CD4-positive, alpha-beta T cell treated with Interleukin-17A for 4 hours (primary cell): ENCODE results near the gene CTNNA2.

Experiments used
- DNase-seq: peaks from one replicate; pipeline ENCODE4 v3.0.0-alpha.2; 2020; ENCODE audit warnings: mixed read lengths

The CTNNA2 gene

DNA sequence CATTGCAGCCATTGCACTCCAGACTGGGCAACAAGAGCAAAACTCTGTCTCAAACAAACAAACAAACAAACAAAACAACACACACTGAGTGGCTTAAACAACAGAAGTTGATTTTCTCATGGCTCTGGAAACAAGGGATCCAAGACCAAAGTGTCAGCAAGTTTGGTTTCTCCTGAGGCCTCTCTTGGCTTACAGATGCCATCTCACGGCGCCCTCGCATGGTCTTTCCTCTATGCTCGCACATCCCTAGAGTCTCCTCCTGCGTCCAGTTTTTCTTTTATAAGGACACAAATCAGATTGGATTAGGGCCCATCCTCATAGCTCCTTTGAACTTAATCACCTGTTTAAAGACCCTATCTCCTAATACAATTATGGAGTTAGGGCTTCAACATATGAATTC is 925.1 kb downstream of the CTNNA2 start:
- no peak for DNase-seq

DNA sequence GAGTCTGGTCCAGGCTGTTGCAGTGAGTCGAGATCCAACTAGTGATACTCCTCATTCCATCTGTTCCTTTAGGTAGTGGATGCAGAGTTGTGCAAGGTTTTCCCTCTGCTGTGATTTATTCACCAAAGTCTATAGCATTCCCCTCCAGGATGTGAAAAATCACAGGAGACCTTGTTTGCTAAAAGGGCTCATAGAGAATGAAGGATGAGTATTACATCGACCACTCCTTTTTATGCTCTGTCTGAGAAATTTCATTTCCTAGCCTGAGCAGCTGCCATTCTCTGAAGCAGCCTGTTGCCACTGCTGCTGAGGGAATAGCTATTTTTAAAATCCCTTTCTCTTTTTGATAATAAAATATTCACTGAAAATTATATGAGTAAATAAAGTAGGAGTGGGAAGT is 925.8 kb downstream of the CTNNA2 start:
- no peak for DNase-seq

GRCh38 chr2:80454628-80455027 is 941.8 kb downstream of the CTNNA2 start:
- no peak for DNase-seq

- no peak for DNase-seq
Measured at GRCh38 chr2:80459028-80459427, 946.2 kb downstream of the CTNNA2 start.

GRCh38 chr2:80461505-80462197 is 948.8 kb downstream of the CTNNA2 start:
- no peak for DNase-seq

GRCh38 chr2:80462654-80463053 is 949.8 kb downstream of the CTNNA2 start:
- DNase-seq: no peak

DNA sequence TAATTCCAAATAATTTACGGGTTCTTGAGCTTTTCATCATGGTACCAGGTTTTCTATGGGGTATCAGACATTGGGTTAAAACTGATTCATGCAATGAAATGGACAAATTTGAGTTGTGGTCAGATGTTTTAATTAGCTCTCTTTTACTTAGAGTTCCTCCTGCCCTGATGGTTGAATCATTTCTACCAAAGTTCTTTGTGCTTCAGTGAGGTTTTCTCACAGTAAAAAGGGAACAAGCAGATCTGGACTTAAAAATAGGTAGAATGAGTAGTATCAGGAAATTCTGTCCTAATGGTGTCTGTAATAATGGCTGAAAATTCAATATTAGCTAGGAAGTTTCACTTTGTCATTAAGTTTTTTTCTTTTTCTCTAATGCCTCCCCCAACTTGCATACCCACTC is 951.4 kb downstream of the CTNNA2 start:
- DNase-seq: no peak

DNA sequence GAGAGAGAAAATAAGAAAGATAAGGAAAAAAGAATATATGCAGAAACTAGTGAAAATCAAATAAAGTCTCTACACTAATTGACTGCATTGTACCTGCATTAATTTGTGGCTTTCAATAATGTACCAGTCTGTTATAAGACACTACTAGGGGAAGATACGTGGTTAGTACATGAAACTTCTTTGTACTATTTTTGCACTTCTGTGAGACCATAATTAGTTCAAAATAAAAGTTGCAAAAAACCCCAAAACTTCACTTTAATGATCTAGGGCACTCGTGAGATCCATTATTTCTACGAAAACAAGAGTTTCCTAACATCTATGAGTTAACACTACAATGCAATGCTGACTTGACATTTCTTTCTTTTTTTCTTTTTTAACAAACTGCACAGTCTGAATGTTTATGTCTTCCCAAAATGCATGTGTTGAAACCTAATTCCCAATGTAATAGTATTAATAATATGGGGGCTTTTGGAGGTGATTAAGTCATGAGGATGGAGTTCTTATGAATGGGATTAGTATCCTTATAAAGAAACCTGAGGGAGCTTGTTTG is 954.5 kb downstream of the CTNNA2 start:
- DNase-seq: no peak

GRCh38 chr2:80469428-80469827 is 956.6 kb downstream of the CTNNA2 start:
- no peak for DNase-seq

- DNase-seq: no peak
Measured at GRCh38 chr2:80473069-80473468, 960.2 kb downstream of the CTNNA2 start.

DNA sequence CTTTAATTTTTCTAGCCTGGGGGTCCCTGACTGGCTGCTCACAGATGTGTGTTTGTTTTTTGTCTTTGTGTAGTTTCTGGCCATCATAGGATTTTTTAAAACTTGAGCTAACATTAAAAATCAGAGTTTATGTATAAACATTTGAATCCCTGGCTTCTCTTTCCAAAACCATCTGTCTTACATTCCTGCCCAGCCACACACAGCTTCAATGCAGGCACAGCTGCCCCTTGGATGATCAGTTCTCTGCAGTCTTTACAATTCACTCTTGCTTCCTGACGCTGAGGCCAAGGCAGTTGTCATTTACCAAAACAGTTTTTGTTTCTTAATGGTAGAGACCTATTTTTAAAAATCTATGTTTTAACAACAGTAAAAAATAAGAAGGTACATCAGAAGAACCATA is 960.9 kb downstream of the CTNNA2 start:
- DNase-seq: no peak

- no peak for DNase-seq
Measured at GRCh38 chr2:80475970-80476369, 963.1 kb downstream of the CTNNA2 start.

DNA sequence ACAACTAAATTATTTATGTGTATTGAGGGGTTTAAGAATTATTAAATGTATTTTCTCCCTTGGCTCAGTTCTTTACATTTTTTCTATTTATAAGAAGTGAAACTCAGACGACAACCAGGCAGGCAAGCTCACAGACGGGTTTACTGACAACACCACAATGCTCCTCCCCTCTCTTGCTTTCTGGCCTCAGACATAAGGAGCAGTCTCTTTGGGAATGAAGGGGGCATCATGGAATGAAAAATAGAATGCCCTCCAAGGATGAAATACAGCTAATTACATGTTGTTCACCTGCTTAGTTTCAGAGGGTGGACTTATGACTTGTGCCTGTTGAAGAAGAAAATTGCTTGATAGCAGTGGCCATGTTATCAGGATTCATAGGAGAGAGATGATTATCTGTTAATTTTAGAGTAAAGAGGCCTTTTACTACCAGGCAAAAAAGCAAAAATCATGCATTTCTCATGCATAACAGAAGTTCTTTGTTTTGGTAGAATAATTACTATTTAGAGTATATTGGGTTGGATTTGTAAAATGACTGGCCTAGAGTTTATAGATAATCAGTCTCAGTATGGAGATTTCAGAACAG is 963.8 kb downstream of the CTNNA2 start:
- no peak for DNase-seq

GRCh38 chr2:80482276-80482675 is 969.4 kb downstream of the CTNNA2 start:
- DNase-seq: no peak

DNA sequence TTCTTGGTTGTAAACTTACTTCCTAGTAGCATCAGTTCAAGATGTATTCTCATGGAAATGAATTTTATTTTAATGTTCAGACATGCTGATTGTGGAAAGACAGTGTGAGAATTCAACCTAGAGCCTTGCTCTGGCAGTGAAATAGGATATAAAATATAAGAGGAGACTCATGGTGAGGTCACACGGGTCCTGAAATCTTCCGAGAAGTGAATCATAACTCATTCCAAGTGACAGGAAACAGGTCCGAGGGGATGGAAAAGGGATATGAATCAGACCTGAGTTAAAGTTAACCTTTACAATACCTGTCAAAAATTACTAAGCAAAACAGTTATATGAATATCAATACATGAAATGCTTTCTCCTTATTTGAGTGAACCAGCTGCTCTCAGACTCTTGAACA is 976.9 kb downstream of the CTNNA2 start:
- no peak for DNase-seq

DNA sequence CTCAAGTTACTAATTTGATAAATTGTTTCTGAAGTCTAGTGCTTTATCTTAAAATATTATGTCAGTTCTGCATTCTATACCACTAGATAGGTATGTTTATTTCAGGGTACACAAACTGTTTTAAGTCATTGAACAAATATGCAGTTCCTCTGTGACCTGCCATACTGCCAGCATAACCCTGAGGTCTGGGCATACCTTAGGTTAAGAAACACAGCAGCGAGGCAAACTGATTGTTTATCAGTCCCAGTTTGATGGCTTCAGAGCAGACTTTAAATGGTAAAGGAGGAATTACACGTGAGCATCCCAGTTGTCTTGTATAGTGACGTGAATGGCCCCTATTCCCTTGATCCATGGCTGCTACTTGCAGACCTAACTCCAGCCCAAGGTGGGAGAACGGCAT is 978.1 kb downstream of the CTNNA2 start:
- DNase-seq: no peak

DNA sequence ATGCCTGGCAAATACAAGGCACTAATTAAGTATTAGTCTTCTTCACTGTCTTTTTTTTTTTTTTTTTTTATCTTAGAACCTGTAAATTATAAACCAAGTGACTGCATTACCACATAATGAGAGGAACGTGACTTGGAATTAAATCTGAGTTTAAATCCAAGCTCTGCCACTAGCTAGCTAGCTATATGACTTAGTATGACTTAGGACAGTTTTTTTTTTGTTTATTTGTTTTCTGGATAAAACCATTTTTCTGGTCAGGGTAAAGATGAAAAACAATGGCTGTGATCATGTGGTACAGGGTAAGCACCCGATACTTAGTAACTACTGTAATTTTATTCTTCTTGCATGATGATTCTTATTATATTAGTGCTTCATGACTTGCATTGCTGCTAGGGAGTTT is 983.5 kb downstream of the CTNNA2 start:
- no peak for DNase-seq

- no peak for DNase-seq
Measured at GRCh38 chr2:80496775-80497174, 983.9 kb downstream of the CTNNA2 start.

DNA sequence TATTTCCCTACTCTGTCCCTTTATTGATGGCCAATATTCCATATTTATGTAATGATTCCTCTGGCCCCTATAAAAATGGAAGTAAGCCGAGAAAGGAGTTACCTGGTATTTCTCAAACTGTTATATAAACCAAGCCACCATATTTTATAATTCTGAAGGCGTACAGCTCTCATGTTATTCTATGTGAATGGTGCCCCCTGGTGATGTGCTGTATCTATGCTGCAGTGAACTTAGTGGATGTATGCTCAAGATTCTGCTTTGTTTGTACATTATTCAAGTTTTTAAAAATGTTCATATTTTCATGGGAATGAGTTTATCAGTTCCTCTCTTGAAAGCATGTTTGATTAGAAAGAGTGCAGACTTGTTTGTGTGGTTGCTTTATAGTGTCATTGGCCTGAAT is 986.2 kb downstream of the CTNNA2 start:
- DNase-seq: no peak

DNA sequence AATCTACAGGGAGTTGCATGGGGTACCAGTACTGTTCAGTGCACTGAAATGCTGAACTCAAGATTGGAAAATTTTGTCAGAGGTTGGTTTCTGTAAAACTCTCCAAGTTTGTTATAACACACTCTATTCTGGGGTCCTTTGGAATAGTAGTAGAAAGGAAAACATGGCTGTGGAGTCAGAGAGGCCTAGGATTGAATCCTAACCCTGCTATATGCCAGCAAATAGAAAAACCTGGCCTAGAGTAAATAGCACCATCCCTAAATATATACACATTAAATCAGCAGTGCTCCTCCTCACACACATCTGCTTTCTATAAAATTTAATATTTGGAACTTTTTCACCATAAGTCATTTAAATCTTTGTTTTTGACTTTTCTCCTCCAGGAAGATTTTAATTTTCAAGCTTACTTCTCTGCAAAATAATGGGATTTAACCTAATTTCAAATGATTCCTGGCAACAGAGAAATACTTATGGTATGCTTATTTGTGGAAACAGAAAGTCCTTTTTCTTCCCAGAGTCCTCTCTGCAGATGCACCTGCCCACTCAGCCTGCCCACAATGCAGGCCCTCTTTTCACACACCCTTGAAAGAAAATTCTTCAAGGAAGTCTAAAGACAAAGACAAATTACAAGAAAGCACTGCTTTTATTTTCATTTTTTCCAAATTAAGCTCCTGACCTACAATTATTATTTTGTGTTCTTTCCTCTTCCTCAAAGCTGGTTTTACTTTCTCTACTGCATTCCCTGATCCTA is 989.2 kb downstream of the CTNNA2 start:
- DNase-seq: no peak

DNA sequence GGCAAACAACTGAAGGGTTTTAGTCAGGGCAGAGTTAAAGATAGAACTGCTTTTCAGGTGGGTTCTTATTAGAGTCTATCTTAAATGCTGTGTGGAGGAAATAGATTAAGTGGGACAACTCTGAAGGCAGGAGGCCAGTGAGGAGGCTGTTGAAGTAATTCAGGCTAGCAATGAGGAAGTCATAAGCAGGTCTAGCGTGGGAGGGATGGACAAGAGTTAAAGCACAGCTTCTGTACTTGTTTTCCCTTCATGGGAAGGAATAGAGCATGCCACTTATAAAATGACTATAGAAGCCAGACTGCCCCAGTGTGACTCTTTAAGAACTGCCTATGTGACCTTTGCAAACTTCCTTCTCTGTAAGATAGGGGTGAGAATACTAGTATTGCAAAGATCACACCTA is 993.7 kb downstream of the CTNNA2 start:
- DNase-seq: no peak

DNA sequence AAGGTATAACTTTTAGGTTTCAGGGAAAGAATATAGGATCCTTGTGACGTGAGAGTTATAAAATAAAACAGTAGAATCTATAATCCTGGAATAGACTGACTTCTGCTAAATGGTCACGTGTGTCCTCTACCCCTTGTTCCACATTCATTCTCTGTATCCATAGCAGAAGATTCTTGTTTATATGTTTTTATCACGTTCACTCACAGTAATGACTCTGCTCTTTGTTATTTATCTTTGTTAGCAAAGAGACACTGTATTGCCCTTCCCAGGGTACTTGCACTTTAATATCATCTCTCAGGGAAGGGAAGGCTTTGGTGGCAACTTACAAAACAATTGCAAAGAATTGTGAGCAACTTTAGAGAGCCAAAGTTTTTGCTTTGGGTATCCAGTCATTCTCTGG is 997.9 kb downstream of the CTNNA2 start:
- DNase-seq: no peak

DNA sequence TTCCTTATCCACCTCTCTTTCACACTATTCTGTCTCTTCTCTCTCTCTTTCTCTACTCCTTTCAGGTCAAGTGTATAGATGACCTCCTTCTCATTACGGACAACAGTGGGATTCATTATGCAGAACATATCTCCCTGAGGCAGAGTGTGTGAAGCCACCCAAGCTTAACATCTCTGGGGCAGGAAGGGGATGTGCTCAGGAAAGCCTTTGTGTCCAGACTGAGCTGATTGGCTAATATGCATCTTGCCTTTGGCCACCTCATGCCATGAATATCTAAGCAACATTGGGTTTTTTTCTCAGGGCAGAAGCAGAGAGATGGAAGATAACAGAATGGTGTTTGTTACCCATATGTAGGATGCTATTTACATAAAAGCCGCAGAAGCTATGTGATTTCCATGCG is 1003.1 kb downstream of the CTNNA2 start:
- no peak for DNase-seq

- DNase-seq: no peak
Measured at GRCh38 chr2:80517316-80517715, 1004.5 kb downstream of the CTNNA2 start.
